Kidney capillary endothelial cell (primary cell): ENCODE data around the gene PXYLP1.
A peak's percentile ranks its signal among the peaks of the same experiment; 100 is the strongest.
"Not testable (repeated sequence)": the region's sequence is repeated elsewhere in the genome, so short reads cannot be mapped to it uniquely, and the experiment has no call there.

Experiments used
- DNase-seq: peaks from one replicate; pipeline ENCODE4 v3.0.0-alpha.2; 2018; ENCODE audit warnings: low spot score

Gene PXYLP1

DNA sequence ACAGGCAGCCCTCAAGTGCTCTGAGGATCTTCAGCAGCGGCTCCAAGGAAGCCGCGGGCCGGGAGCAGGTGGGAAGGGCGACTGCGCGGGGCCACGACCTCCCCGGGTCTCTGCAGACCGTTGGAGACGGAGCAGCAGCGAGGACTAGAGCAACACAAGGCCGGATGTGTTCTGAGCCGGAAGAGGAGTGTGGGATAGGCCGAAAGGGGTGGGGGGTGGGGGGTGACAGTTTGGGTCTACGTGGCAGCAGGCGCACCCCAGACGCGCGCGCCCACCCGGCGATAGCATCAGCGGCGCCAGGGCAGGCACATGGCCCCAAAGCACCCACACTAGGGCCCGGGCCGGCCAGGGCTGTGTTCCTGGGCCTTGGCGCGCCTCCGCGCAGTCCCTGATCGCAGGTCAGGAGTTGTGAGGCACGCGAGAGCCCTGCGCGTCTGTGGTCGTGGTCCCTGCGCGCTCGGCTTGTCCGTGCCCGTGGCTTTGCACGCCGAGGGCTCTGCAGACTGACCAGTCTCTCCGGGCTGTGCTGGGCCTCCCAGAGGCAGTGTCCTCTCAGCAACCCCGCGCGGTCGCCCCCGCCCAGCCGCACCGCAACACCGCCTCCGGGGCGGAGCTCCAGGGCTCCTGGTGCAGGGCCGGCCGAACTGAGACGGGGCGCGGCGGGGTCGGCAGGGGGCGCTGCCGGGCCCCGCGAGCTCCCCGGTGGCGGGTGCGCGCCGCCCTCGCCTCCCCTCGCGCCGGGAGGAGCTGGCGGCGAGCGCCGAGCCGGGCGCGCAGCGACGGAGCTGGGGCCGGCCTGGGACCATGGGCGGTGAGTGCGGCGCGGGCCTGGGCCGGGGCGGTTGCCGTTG is at the start of gene PXYLP1:
Gene PXYLP1 (plus strand): TSS at position 725 of the 851 bp plus-strand sequence. CDS start 28,351 bp downstream, outside the sequence.
- peak; percentile 75 for DNase-seq

- no peak for DNase-seq
These were observed 48.0 kb upstream of the PXYLP1 start for GRCh38 chr3:141183606-141184005.

DNA sequence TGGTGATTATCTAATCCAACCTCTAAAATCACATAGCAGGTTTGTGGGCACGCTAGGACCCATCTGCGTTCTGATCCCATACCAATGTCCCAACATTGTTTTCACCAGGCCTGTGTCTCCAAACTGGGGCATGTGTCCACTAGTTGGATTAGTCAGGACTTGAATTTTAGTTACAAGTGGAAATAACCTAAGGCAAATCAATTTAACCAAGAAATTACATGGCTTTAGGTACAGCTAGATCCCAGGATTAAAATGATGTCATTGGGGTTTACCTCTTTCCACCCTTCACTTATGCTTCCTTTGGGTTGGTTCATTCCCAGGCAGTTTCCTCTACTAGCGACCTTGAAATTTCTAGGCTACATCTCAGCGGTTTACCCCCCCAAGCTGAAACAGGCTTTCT is 47.2 kb upstream of the PXYLP1 start:
- no peak for DNase-seq

GRCh38 chr3:141191097-141191749 is 40.4 kb upstream of the PXYLP1 start:
- DNase-seq: peak; percentile 4

DNA sequence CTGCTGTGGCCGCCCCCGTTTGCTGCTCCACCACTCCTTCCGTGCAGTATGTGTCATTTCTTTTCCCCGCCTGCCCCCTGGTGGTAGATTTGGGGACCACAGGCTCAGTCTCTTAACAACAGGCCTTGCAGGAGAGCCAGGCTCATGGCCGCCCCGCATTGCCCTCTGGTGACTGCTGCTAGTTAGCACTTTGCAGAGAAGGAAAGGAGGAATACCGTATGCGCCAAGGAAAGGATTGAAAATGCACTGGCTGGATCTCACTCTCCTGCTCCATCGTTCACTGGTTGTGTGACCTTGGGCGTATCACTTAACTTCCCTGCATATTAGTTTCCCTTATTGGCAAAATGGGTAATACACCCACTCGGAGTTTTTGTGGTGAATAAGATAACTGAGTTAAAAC is 39.3 kb upstream of the PXYLP1 start:
- DNase-seq: peak; percentile 94

- DNase-seq: no peak
These were observed 38.4 kb upstream of the PXYLP1 start for GRCh38 chr3:141193066-141193830.

GRCh38 chr3:141201122-141201521 is 30.5 kb upstream of the PXYLP1 start:
- DNase-seq: no peak

GRCh38 chr3:141202682-141203081 is 28.9 kb upstream of the PXYLP1 start:
- no peak for DNase-seq

DNA sequence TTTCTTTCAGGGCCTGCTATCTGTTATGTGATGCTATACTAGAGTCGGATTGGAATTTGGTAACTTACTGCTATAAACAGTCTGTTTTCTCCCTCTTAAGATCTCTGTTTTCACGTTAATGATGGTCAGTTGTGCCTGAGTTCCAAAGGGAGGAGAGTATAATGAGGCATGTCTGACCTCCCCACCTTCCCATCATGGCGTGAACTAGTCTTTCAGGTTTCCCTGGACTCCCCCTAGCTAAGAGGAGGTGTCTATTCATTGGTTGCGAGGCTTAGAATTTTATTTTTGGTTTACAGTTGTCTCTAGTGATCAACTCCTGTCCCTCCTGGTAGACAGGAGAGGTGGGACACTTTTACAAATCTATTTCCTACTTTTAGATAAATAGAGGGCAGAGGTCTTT is 27.8 kb upstream of the PXYLP1 start:
- DNase-seq: no peak

- no peak for DNase-seq
These were observed 27.3 kb upstream of the PXYLP1 start for GRCh38 chr3:141204343-141204742.

DNA sequence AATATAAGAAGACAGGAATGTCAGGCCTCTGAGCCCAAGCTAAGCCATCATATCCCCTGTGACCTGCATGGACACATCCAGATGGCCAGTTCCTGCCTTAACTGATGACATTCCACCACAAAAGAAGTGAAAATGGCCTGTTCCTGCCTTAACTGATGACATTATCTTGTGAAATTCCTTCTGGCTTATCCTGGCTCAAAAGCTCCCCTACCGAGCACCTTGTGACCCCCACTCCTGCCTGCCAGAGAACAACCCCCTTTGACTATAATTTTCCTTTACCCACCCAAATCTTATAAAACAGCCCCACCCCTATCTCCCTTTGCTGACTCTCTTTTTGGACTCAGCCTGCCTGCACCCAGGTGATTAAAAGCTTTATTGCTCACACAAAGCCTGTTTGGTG is 20.3 kb upstream of the PXYLP1 start:
- DNase-seq: not testable (repeated sequence)

DNA sequence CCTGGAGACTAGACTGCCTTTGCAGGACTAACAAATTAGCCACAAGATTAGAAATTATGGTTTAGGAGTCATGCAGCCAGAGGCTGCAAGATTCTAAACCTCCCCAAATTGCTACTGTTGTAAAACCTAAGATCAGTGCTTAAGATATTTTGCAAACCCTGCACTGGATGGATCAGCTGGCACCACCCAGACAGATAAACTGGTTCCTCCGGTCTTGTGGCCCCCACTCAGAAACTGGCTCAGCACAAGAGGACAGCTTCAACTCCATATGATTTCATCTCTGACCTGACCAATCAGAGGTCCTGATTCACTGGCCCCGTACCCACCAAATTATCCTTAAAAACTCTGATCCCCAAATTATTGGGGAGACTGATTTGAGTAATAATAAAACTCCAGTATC is 19.5 kb upstream of the PXYLP1 start:
- DNase-seq: no peak

DNA sequence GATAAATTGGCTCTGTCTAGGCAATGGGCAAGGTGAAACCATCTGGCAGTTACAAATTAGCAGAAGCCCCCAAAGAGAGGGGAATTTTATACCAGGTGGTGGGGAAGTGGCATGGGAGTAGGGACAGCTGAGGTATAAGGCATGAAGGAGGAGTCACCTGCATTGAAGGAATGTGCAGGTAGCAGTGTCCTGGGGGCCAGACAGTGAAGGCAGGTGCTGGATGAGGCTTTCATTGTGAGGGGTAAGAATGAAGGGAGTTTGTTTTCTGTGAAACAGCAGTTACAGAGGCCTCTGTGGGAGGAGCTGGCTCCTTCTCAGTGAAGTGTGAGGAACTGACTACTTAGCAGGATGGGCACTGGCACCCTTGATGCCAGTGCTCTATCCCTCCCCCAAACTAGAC is 19.1 kb upstream of the PXYLP1 start:
- DNase-seq: no peak

- DNase-seq: no peak
These were observed 14.7 kb upstream of the PXYLP1 start for GRCh38 chr3:141216975-141217374.

DNA sequence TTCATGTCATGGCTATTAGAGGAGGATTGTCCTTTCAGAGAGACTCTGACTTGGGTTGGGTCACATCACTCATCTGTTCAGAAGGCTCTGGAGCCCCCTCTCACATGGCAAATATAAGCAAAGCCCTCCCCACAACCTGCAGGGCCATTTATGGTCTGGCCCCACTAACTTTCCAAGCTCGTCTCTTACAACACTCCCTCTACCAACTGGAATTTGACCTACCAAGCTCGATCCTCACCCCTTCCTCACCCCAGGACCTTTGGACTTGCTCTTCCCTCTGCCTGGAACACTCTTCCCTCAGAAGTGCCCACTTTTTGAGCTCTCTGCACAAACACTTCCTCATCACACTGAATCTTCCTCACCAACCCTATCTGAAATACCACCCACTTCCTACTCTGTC is 14.2 kb upstream of the PXYLP1 start:
- DNase-seq: no peak

DNA sequence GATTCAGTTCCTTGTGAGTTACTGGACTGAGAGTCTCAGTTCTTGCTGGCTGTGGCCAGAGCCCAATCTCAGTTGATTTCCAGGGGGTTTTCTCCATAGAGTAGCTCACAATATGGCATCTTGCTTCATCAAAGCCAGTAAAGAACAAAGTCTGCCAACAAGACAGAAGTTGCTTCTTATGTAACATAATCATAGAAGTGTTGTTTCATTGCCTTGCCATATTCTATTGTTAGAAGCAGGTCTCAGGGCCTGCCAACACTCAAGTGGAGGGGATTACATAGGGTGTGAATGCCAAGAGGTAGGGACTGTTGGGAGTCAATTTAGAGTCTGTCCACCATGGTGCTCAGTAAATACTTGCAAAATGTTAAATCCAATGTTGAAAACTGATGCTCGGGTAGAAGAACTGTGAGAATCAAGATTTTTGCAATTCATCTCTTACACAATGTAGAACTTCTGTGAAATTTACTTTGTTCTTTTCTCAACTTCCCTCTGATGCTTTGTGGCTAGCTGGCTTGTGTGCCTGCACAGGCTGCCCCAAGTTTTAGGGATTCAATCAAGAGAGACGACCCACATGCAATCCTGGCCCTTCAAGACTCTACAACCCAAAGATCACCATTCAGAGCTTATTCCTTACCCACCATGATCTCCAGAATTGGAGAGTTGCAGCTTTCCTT is 13.3 kb upstream of the PXYLP1 start:
- DNase-seq: no peak

DNA sequence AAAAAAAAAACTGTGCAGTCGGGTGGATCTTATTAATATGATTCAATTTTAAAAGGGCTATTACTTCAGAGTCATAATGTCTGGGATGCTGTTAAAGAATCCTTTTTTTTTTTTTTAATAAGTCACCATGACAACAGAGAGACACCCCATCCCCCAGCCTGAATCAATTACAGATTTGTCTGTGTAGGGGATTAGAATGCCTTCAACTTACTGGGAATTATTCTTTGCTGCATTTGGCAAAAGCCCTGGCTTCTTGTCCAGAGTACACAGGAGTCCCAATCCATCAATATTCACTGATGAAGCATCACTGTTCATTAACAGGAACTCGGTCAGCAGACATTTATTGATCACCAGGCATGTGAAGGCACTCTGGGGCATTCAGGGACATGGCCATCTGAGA is 12.7 kb upstream of the PXYLP1 start:
- no peak for DNase-seq

GRCh38 chr3:141223673-141224166 is 7.9 kb upstream of the PXYLP1 start:
- DNase-seq: no peak

GRCh38 chr3:141225939-141226338 is 5.7 kb upstream of the PXYLP1 start:
- DNase-seq: no peak

GRCh38 chr3:141227216-141227615 is 4.4 kb upstream of the PXYLP1 start:
- no peak for DNase-seq

- no peak for DNase-seq
These were observed 3.9 kb upstream of the PXYLP1 start for GRCh38 chr3:141227752-141228151.

DNA sequence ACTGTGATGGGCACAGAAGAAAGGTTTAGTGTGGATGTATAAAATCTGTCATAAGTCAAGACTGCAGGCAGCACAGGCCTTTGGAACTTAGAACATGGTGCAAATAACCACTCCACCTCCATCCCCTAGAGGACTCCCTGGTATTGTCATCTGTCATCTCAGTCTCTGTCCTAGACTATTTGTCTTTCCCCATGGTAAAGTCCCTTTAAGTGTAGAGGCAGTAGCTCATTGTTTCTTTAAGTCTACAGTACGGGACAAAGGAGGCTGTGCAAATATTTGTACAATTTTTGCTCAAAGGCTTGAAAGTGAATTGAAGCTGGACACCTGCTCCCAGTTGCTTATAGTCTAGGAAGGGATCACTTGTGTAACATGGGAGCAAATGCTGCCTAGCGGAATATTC is 3.2 kb upstream of the PXYLP1 start:
- DNase-seq: no peak
